ENCODE measurements around the gene NOC4L.

GRCh38 chr12:132103542-132104308 is 40.5 kb upstream of the NOC4L start:
- no peak for TF ChIP-seq CTCF (conservative IDR thresholded peaks at IDR 0.05; ENCODE audit: low read depth in 2 of 2)
- TF ChIP-seq EZH2 (IDR thresholded peaks at IDR 0.05; ENCODE audit: low read depth, unreplicated experiment): no peak
- TF ChIP-seq REST (IDR thresholded peaks at IDR 0.05; ENCODE audit: unreplicated experiment): no peak

All from GM23338 (cell line).